Hematopoietic multipotent progenitor cell (in vitro differentiated cells): ENCODE results near the gene APBB2. TPM values are rescaled to one million over a fixed set of nuclear protein-coding genes. Genes with fewer than 3 reads are reported as not detected.

Experiments used
- DNase-seq, 3 donors: peaks; one replicate each; pipeline ENCODE4 v3.0.0-alpha.2; 2011 to 2015; ENCODE audit warnings: low read depth in 2 of 3, low spot score in 2 of 3
- total RNA-seq: library from RNA; depleted of rRNA; stranded (reverse); fragments of >200 nt; gene quantifications from one replicate; pipeline ENCODE4 v1.2.3, GENCODE V29; 2012

The APBB2 gene
- total RNA-seq, result 0.81 TPM

- DNase-seq, result peak in 2 of 3 donors; percentile 87
Observed at GRCh38 chr4:41214136-41214824, at the start of gene APBB2. Gene APBB2 (minus strand): TSS chr4:41214542. CDS start chr4:41033254, 181,288 bp downstream.

DNA sequence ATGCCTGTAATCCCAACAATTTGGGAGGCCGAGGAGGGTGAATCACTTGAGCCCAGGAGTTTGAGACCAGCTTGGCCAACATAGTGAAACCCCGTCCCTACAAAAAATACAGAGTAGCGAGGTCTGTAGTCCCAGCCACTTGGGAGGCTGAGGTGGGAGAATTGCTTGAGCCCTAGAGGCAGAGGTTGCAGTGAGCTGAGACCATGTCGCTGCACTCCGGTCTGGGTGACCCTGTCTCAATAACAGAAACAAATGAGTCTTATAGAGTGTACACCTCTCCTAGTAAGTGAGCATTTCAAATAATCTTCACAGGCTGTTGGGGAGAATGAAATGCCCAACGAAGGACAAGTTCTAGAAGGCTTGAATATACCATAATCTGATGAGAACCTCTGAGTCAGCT is 47.9 kb upstream of the APBB2 start:
- no peak for DNase-seq

GRCh38 chr4:41260116-41260733 is 45.9 kb upstream of the APBB2 start:
- no peak for DNase-seq

DNA sequence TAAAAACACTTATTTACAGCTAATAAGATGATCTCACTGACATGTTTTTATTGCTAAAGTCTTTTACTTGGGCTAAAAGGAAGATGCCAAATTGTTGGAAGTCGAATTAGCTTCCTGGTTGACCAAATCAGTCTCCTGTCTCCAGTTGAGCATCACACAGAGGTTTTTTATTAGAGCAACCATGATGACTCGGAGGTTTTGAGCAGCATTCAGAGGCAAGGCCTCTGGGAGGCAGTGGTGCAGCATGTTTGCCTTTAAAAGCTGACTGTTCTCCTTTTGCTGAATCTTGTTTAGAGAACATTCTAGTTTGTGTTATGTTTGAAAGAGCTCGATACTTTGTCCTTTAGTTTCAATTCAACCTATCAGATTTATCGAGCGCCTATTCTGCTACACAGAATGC is 44.4 kb upstream of the APBB2 start:
- DNase-seq, result peak in 2 of 3 donors; percentile 63 to 83

- no peak for DNase-seq
Observed at GRCh38 chr4:41257906-41258305, 43.6 kb upstream of the APBB2 start.

GRCh38 chr4:41257257-41257901 is 43.0 kb upstream of the APBB2 start:
- DNase-seq, result peak in 2 of 3 donors; percentile 70 to 72

DNA sequence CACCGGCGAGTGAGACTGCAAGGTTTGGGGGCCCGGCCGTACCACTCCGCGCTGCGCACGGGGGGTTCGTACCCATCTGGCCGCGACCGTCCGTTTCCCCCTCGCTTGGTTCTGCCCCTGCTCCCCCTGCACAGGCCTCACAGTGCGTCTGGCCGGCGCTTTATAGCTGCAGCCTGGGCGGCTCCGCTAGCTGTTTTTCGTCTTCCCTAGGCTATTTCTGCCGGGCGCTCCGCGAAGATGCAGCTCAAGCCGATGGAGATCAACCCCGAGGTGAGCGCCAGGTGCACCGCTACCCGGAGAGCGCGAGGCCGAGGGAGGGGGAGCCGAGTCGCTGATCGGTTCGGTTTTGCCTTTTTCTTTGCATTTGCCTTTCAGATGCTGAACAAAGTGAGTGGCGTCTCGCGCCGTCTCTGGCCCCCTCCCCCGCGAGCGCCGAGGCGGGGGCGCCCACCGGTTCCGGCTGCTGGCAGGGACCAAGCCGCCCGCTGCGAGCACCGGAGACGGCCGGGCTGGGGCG is 42.5 kb upstream of the APBB2 start, which contains the start of gene UCHL1:
Gene UCHL1 (plus strand): TSS at position 189 of the 517 bp plus-strand sequence. CDS start 49 bp downstream, at position 238.
- DNase-seq, result peak in 2 of 3 donors; percentile 75

GRCh38 chr4:41256131-41256739 is 41.9 kb upstream of the APBB2 start:
- DNase-seq, result peak in 1 of 3 donors; percentile 1

DNA sequence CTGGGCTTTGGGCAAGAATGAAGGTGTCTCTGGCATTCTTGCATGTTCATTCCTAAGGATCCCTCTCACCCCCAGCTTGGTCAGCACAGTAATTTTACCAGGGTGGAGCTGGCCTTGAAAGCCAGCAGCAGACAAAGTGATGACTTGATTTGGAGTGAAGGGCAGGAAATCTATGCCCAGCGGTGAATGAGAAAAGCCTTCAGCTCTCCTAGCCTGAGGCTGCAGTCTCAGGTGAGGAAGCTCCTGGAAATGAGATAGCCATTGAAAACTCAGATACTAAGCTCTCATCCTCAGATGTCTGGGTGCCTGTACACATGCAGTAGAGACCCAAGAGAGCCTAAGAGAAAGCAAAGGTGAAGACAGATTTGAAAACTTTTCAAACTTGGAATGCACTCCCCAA is 31.6 kb upstream of the APBB2 start:
- no peak for DNase-seq

- no peak for DNase-seq
Observed at GRCh38 chr4:41241919-41242318, 27.6 kb upstream of the APBB2 start.

DNA sequence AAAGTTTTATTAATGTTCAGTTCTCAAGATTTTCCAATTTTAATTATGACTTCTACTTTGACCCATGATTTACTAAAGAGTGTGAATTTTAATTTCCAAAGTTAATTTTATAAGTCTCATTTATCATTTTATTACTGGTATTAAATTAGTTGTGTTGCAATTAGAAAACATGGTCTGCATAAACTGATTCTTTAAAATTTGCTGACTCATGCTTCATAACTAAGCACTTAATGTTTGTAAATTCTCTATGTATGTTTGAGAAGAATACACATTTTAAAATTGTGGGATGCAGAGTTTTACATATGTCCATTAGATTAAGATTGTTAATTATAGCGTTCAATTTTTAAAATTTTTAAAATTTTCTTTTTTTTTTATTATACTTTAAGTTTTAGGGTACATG is 22.2 kb upstream of the APBB2 start:
- DNase-seq, result no peak

DNA sequence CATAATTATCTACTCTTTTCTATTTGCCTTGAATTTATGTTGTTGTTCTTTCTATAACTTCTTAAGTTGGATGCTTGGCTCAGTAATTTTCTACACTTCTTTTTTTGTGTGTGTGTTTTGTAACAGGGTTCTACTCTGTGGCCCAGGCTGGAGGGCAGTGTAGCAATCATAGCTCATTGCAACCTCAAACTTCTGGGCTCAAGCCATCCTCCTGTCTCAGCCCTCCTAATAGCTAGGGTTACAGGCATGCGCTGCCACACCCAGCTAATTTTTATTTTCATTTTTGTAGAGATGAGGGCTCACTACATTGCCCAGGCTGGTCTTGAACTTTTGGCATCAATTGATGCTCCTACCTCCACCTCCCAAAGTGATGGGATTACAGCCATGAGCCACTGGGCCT is 21.7 kb upstream of the APBB2 start:
- no peak for DNase-seq

DNA sequence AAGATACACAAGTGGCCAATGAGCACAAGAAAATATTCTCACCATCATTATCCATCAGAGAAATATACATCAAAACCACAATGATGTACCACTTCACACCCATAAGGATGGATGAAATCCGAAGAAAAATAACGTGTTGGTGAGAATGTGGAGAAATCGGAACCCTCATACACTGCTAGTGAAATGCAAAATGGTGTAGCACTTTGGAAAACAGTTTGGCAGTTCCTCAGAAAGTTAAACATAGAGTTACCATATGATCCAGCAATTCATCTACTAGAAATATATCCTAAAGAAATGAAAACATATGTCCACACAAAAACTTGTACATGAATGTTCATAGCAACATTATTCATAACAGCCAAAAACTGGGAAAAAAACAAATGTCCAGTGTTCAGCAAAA is 18.5 kb upstream of the APBB2 start:
- DNase-seq, result no peak

GRCh38 chr4:41232406-41232805 is 18.1 kb upstream of the APBB2 start:
- no peak for DNase-seq

DNA sequence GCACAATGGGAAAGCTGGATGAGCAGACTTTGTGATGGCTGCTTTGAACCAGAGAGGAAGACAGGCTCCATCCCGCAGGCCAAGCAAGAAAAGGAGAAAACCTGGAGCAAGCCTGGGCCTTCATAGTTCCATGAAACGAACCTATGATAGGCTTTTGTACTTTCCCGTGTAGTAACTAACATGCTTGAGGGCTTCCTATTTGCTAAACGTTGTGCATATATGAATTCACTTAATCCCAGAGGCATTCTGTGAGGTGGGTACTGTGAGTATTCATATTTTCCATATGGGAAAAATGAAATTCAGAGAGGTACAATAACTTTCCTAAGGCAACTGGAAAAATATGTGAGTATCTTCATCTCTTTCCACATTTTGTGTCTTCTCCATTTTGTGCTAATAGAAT is 13.6 kb upstream of the APBB2 start:
- no peak for DNase-seq

DNA sequence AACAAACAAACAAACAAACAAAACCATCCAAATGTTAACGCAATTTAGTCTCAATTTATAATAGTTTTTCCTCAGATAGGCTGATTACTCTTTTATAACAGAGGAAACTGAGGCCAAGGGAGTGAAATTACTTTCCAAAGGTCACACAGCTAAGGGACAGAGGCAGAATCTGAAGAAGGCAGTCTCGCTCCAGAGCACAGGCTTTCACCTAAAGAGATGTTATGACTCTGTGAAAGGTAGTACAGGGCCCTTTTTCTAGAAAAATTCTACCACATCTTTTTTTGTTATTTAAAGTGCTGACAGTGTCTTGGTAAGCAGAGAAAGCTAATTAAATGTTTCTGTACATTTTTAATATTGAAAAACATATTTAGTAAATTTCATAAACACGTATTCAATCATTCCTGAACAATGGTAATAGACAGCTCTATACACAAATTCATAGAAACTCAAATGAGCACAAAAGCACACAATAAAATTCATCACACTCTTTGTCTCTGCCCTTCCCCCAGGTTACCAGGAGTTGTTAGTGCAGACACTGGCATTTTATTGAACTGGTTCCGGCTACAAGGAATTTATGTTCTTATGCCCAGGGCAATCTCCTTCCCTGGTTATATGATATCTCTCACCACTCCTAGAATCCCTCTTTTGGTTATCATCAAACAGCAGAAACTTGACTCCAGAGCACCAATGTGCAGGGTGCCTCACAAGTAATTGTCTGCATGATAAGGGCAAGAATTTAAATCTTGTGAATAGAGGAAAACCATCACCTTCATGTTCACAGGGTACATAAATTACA is 7.7 kb upstream of the APBB2 start:
- no peak for DNase-seq

DNA sequence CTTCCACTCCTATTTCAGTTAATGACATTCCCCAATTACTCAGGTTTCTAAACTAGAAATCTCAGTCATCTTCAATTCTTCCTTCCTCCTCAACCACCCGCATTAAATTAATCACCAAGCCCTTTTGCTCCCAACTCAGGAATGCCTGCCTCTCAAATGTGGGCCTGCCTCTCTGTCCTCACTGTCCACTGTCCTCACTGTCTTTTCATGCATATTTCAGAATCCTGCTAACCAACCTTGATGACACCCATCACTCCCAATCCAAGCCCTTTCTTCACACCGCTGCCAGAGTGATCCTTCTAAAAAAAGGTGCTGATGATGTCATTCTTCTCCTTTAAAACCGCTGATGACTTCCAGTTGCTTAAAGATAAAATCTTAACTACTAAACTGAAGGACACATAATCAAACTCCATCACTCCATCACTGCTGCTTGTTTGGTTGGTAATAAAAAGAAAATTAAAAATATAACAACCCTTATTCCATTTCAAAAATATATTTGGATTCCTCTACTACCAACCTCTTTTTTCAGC is 5.1 kb upstream of the APBB2 start:
- no peak for DNase-seq

- no peak for DNase-seq
Observed at GRCh38 chr4:41218703-41219102, 4.4 kb upstream of the APBB2 start.

GRCh38 chr4:41217374-41217773 is 3.0 kb upstream of the APBB2 start:
- DNase-seq, result no peak

DNA sequence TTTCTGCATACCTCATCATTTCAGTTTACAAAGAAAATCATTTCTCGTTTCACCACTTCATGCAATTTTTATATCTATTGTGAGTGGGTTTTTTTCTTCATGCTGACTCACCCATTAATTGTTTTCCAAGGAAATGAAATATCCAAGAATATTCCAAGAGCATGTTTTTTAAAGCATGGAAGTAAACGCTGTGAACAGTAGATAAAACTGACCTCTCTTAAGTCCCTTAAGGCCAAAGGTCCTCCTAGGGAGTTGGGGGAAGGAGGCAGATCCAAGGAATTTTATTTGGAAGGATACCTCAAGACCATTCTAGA is 2.6 kb upstream of the APBB2 start:
- DNase-seq, result no peak
